ENCODE data around the gene ZP2. TPM values are rescaled to one million over a fixed set of nuclear protein-coding genes. Genes with fewer than 3 reads are reported as not detected.

Gene ZP2
- total RNA-seq, 1 experiment from 2014 or later, result not detected

DNA sequence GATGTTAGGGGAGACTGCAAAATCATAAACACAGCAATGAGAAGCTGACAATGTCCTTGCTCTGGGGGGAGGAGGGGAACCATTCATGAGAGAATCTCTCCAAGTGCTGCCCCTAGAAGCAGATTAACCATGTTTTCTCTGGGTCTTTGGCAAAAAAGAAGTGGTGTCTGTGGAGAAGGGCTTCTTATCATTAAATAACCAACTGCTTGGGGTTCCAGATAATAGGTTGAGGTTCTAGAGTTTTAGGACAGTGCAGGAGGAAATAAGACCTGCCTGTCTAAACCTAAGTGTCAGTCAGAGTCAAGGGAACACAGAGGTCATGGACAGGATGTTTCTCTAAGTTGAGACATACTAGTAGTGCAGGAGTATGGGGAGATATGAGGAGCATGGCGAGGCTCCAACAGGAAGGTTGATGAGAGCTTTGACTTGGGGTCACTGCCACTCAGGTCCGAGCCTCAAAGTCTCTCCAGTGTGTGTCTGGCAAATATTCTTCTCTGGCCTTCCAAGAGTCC, 17.0 kb upstream of the ZP2 start:
- no peaks in the 10 kb centered on the region for H4K20me1 ChIP-seq (ENCODE audit: insufficient read depth)
- no peaks in the 10 kb centered on the region for H3K4me1 ChIP-seq (replicated peaks; ENCODE audit: insufficient read depth)
- no peak overlapping the region for H3K4me2 ChIP-seq
- TF ChIP-seq CTCF (conservative IDR thresholded peaks at IDR 0.05) (no peak), EZH2 (IDR thresholded peaks at IDR 0.05; ENCODE audit: low read depth) (no peak)
- ChIA-PET POLR2A (ENCODE audit: unreplicated experiment) (no interaction called here), CTCF (no interaction called here)
- H2AFZ ChIP-seq, result no peak overlapping the region
- no peaks in the 10 kb centered on the region for H3K79me2 ChIP-seq (ENCODE audit: low read depth)
- H3F3A ChIP-seq (ENCODE audit: insufficient read depth, low read depth), result no peaks in the 10 kb centered on the region
- no peaks in the 10 kb centered on the region for H3K36me3 ChIP-seq (ENCODE audit: low read depth)
- intact Hi-C loops (cut with micrococcal nuclease; ENCODE audit: unreplicated experiment), result no loop called here
- no peak overlapping the region for H3K27ac ChIP-seq
- H3K9me2 ChIP-seq (ENCODE audit: insufficient read depth), result no peaks in the 10 kb centered on the region; the same call in 1 of the 2 replicates
- no TSS peak for BruUV-seq (replicated peaks)
- no peak for DNase-seq
- no peak overlapping the region for H3K4me3 ChIP-seq
- peaks cover 94% of the 10 kb centered on the region for H3K27me3 ChIP-seq (ENCODE audit: insufficient read depth, low read depth)
- H3K9me3 ChIP-seq (ENCODE audit: insufficient read depth, low read depth), result no peaks in the 10 kb centered on the region

- Histone ChIP-seq H3K9me2 (ENCODE audit: insufficient read depth) (no peaks in the 10 kb centered on the region; the same call in 1 of the 2 replicates), H3K36me3 (ENCODE audit: low read depth) (no peaks in the 10 kb centered on the region), H3K4me2 (no peak overlapping the region), H2AFZ (no peak overlapping the region), H4K20me1 (ENCODE audit: insufficient read depth) (no peaks in the 10 kb centered on the region), H3K9me3 (ENCODE audit: insufficient read depth, low read depth) (no peaks in the 10 kb centered on the region), H3K27me3 (ENCODE audit: insufficient read depth, low read depth) (peaks cover 93% of the 10 kb centered on the region), H3K79me2 (ENCODE audit: low read depth) (no peaks in the 10 kb centered on the region), H3K4me3 (no peak overlapping the region), H3K27ac (no peak overlapping the region), H3F3A (ENCODE audit: insufficient read depth, low read depth) (no peaks in the 10 kb centered on the region), H3K4me1 (replicated peaks; ENCODE audit: insufficient read depth) (no peaks in the 10 kb centered on the region)
- TF ChIP-seq EZH2 (IDR thresholded peaks at IDR 0.05; ENCODE audit: low read depth) (no peak), CTCF (conservative IDR thresholded peaks at IDR 0.05) (no peak)
- no TSS peak for BruUV-seq (replicated peaks)
- POLR2A ChIA-PET (ENCODE audit: unreplicated experiment), result no interaction called here
- intact Hi-C loops (cut with micrococcal nuclease; ENCODE audit: unreplicated experiment), result no loop called here
- DNase-seq, result no peak
- CTCF ChIA-PET, result no interaction called here
Measured at GRCh38 chr16:21227866-21228265, 16.5 kb upstream of the ZP2 start.

DNA sequence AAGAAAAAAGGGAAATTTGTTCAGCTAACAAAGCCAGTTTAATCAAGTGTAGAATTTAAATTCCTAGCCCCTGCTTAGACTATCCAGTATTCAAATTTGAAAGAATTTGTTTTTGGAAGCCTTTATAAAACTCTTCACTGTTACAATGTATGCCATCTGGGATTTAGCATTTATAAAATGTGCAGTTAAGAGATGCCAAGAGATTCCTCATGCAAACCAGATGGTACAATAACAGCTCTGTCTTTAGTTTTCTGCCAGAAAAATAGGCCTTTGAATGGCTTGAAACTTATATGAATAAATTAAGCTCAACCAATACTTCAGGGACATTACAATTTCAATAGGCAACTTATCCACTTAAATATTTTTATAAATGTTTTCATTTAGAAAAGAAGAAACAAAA, 15.4 kb upstream of the ZP2 start:
- no peaks in the 10 kb centered on the region for H3K9me3 ChIP-seq (ENCODE audit: insufficient read depth, low read depth)
- TF ChIP-seq EZH2 (IDR thresholded peaks at IDR 0.05; ENCODE audit: low read depth) (no peak), CTCF (conservative IDR thresholded peaks at IDR 0.05) (no peak)
- H3F3A ChIP-seq (ENCODE audit: insufficient read depth, low read depth), result no peaks in the 10 kb centered on the region
- no peak overlapping the region for H3K4me2 ChIP-seq
- DNase-seq, result no peak
- H2AFZ ChIP-seq, result no peak overlapping the region
- CTCF ChIA-PET, result no interaction called here
- no peaks in the 10 kb centered on the region; the same call in 1 of the 2 replicates for H3K9me2 ChIP-seq (ENCODE audit: insufficient read depth)
- intact Hi-C loops (cut with micrococcal nuclease; ENCODE audit: unreplicated experiment), result no loop called here
- POLR2A ChIA-PET (ENCODE audit: unreplicated experiment), result interaction anchor here (0.6 kb wide), 1 partner anchor 1423 kb away, joined by 4 read pairs; no protein-coding TSS in a partner anchor
- no peaks in the 10 kb centered on the region for H3K4me1 ChIP-seq (replicated peaks; ENCODE audit: insufficient read depth)
- H3K27me3 ChIP-seq (ENCODE audit: insufficient read depth, low read depth), result peaks cover 93% of the 10 kb centered on the region
- H3K4me3 ChIP-seq, result no peak overlapping the region
- no peaks in the 10 kb centered on the region for H4K20me1 ChIP-seq (ENCODE audit: insufficient read depth)
- H3K79me2 ChIP-seq (ENCODE audit: low read depth), result no peaks in the 10 kb centered on the region
- H3K36me3 ChIP-seq (ENCODE audit: low read depth), result no peaks in the 10 kb centered on the region
- H3K27ac ChIP-seq, result no peak overlapping the region
- BruUV-seq (replicated peaks), result no TSS peak
